LNCaP clone FGC (cell line): ENCODE measurements around the gene LIPI.

Source experiments
- DNase-seq: peaks from one replicate; pipeline ENCODE4 v3.0.0-alpha.2; 2011; ENCODE audit warnings: low read depth
- H3K4me3 ChIP-seq: 2 replicates; pipeline ENCODE4 v1.5.1; 2011; ENCODE audit warnings: mild to moderate bottlenecking, low read depth, low read length, control low read depth
- CTCF ChIP-seq: IDR thresholded peaks from 2 replicates; pipeline ENCODE4 v1.5.1; 2012; ENCODE audit warnings: mild to moderate bottlenecking; ENCODE audit not compliant: control insufficient read depth, insufficient read depth; ENCODE audit errors: extremely low read depth

Gene LIPI

GRCh38 chr21:14243461-14243860 lies 32.7 kb upstream of the LIPI start:
- DNase-seq: no peak
- H3K4me3 ChIP-seq: no peak overlapping the region
- TF ChIP-seq CTCF: no peak

GRCh38 chr21:14241297-14241696 lies 30.5 kb upstream of the LIPI start:
- no peak for TF ChIP-seq CTCF
- H3K4me3 ChIP-seq: no peak overlapping the region
- peak; percentile 14 for DNase-seq

GRCh38 chr21:14239281-14239680 lies 28.5 kb upstream of the LIPI start:
- no peak for TF ChIP-seq CTCF
- no peak for DNase-seq
- no peak overlapping the region for H3K4me3 ChIP-seq

- TF ChIP-seq CTCF: no peak
- no peak overlapping the region for H3K4me3 ChIP-seq
- no peak for DNase-seq
These were observed 25.4 kb upstream of the LIPI start for GRCh38 chr21:14236180-14236579.

GRCh38 chr21:14235101-14235500 lies 24.3 kb upstream of the LIPI start:
- no peak overlapping the region for H3K4me3 ChIP-seq
- no peak for DNase-seq
- no peak for TF ChIP-seq CTCF

- TF ChIP-seq CTCF: no peak
- no peak overlapping the region for H3K4me3 ChIP-seq
- DNase-seq: no peak
These were observed 18.6 kb upstream of the LIPI start for GRCh38 chr21:14229399-14229798.

- DNase-seq: no peak
- no peak overlapping the region for H3K4me3 ChIP-seq
- TF ChIP-seq CTCF: no peak
These were observed 12.6 kb upstream of the LIPI start for GRCh38 chr21:14223365-14223764.
